ENCODE measurements around the gene CHRD.

- TF ChIP-seq CTCF (IDR thresholded peaks at IDR 0.05 in 8 of 11, conservative IDR thresholded peaks at IDR 0.05 in 3 of 11) (no peak), POLR2A (IDR thresholded peaks at IDR 0.05) (no peak)
Observed at GRCh38 chr3:184387174-184387714, 7.4 kb downstream of the CHRD start.
